Measurements from ENCODE around the gene SMOC2. TPM values are rescaled to one million over a fixed set of nuclear protein-coding genes. Genes with fewer than 3 reads are reported as not detected.

The SMOC2 gene
- total and polyA plus RNA-seq, 8 donors = 7.1 to 18.8 (median 9.5) TPM

DNA sequence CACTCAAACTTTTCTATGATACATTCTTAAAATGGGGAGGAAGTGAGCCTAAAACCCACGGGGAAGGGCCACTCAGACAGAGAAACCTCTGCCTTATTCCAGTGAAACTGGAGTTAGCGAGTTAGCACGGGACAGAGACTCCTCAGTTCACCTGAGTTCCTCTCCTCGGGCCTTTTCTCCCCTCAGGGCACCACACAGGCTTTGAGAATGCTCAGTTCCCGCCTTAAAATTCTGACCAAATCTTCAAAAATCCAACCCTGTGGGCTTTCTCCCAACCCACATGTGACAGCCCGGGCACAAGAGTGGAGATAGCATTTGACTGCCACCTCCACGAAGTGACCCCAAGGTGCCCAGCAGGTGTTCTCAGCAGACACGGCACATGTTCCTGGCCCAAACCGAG lies 204.3 kb downstream of the SMOC2 start:
- Histone ChIP-seq H3K27me3 (peaks cover 0 to 40% of the 10 kb centered on the region in 2 donors), H3K4me3 (no peak overlapping the region), H3K36me3 (no peaks in the 10 kb centered on the region), H3K27ac (no peak overlapping the region), H3K4me1 (no peaks in the 10 kb centered on the region), H3K9me3 (no peaks in the 10 kb centered on the region)
- ATAC-seq = no peak
- TF ChIP-seq, protein P1, sequence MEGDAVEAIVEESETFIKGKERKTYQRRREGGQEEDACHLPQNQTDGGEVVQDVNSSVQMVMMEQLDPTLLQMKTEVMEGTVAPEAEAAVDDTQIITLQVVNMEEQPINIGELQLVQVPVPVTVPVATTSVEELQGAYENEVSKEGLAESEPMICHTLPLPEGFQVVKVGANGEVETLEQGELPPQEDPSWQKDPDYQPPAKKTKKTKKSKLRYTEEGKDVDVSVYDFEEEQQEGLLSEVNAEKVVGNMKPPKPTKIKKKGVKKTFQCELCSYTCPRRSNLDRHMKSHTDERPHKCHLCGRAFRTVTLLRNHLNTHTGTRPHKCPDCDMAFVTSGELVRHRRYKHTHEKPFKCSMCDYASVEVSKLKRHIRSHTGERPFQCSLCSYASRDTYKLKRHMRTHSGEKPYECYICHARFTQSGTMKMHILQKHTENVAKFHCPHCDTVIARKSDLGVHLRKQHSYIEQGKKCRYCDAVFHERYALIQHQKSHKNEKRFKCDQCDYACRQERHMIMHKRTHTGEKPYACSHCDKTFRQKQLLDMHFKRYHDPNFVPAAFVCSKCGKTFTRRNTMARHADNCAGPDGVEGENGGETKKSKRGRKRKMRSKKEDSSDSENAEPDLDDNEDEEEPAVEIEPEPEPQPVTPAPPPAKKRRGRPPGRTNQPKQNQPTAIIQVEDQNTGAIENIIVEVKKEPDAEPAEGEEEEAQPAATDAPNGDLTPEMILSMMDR (IDR thresholded peaks at IDR 0.05) = no peak
- DNase-seq = no peak
- intact Hi-C loops (cut with DNase I) = no loop called here

DNA sequence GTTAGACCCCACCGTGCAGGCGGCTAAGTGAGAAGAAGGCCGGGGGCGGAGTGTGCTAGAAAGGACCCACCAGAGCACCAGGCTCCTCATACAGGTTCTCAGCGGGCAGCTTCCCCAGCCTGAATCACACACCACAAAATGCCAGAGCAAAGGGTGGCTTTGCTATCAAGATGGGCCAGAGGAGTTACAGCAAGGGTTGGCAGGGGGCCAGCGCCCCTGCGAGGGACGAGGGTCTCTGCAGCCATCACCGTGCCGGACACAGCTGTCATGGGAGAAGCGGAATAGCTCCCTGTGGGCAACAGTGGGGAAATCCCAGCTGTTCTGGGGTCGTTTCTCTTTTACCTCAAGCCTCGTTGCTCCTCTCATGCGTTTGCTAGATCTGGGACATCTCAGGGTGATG lies 206.3 kb downstream of the SMOC2 start:
- Histone ChIP-seq H3K27ac (no peak overlapping the region), H3K4me3 (no peak overlapping the region), H3K36me3 (no peaks in the 10 kb centered on the region), H3K9me3 (no peaks in the 10 kb centered on the region), H3K4me1 (no peaks in the 10 kb centered on the region), H3K27me3 (peaks cover 0 to 44% of the 10 kb centered on the region in 2 donors)
- no peak for DNase-seq
- TF ChIP-seq, protein P1 (IDR thresholded peaks at IDR 0.05) = no peak
- no peak for ATAC-seq
- intact Hi-C loops (cut with DNase I) = no loop called here

DNA sequence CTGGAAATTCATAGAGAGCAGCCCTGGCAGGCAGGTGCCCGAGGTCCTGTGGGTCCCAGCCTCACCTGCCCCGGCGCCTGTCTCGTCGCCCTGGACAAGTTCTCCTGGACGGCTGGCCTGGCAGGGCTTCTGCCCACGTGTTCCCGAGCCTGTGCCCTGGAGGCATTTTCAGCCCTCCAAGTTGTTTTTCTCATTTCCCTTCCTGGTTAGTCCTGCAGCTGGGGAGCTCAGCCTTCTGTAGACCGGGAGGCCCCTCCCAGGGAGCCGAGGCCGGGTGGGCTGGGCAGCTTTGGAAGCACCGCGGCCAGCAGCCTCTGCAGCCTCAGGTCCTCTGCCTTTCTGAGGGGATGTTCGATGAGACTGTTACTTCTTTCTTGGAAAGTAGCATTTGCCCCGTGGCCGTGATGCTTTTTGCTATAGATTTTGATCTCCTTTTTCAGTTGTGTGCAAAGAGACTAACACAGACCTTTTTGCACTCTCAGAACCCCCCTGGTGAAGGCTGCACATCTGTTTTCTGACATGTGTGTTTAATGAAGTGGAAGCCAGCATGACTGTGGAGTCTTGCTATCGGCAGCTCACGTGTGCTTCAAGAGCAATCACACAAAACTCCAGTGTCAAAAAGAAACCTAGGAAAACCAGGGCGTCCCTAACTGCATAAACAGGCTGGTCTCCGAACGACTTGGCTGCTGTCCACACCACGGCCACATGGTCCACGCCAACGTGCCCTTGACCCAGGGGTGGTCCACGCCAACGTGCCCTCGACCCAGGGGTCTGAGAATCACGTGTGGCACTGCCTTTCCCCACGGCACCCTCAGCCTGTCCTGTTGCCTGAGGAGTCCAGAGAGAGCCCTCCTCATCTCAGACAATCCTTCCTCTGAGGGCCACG lies 207.5 kb downstream of the SMOC2 start:
- Histone ChIP-seq H3K9me3 (no peaks in the 10 kb centered on the region), H3K27ac (no peak overlapping the region), H3K4me3 (no peak overlapping the region), H3K27me3 (peaks cover 0 to 44% of the 10 kb centered on the region in 2 donors), H3K36me3 (no peaks in the 10 kb centered on the region), H3K4me1 (no peaks in the 10 kb centered on the region)
- intact Hi-C loops (cut with DNase I) = no loop called here
- DNase-seq = no peak
- ATAC-seq = peak; percentile 70
- TF ChIP-seq, protein P1 (IDR thresholded peaks at IDR 0.05) = no peak

DNA sequence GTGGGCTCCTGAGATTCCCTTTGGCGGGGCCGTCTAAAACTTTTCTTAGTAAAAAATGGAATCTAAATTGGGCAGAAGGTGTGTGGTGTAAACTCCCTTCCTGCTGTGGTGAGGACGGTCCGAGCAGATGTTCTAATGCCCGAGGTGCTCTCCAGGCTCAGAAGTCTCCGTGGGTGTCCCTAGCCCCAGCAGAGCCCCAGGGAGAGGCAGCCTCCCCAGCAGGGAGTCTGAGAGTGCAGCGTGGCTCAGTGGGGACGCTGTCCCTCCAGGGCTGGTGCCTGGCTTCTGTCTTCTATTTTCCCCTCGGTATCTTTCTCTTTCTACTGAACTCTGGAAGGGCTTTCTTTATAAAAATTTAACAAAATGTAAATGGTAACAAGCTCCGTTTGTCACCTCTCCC lies 208.2 kb downstream of the SMOC2 start:
- no peaks in the 10 kb centered on the region for H3K4me1 ChIP-seq
- no peak overlapping the region for H3K27ac ChIP-seq
- H3K36me3 ChIP-seq = no peaks in the 10 kb centered on the region
- TF ChIP-seq, protein P1 (IDR thresholded peaks at IDR 0.05) = no peak
- no peaks in the 10 kb centered on the region for H3K9me3 ChIP-seq
- H3K27me3 ChIP-seq = peaks cover 0 to 44% of the 10 kb centered on the region in 2 donors
- intact Hi-C loops (cut with DNase I) = no loop called here
- no peak for DNase-seq
- H3K4me3 ChIP-seq = no peak overlapping the region
- no peak for ATAC-seq

DNA sequence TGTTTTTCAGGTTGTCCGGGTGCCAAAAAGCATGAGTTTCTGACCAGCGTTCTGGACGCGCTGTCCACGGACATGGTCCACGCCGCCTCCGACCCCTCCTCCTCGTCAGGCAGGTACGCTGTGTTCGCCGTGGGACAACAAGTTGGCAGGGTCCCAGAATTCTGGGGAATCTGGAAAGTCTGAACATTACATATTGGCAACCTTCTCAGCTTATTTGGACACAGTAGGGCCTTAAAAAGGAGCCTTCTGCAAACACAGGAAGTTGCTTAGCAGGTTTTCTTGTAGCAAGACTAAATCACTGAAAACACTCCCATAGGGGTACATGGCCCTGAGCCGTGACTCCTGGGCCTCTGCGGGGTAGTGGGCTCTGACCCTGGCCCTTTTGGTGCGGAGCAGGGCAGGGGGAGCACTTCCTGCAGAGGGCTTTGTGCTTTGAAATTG lies 209.7 kb downstream of the SMOC2 start:
- Histone ChIP-seq H3K4me3 (no peak overlapping the region), H3K27ac (no peak overlapping the region), H3K9me3 (peaks cover 0 to 4% of the 10 kb centered on the region in 2 donors), H3K36me3 (no peaks in the 10 kb centered on the region), H3K27me3 (peaks cover 0 to 44% of the 10 kb centered on the region in 2 donors), H3K4me1 (no peaks in the 10 kb centered on the region)
- TF ChIP-seq, protein P1 (IDR thresholded peaks at IDR 0.05) = no peak
- intact Hi-C loops (cut with DNase I) = no loop called here
- peak; percentile 69 for ATAC-seq
- DNase-seq = peak in 2 of 4 donors; percentile 46 to 67
